Breast epithelium (tissue), 3 donors: ENCODE measurements around the gene PTTG1IP2.

Source experiments
- POLR2A ChIP-seq: fragments of 450-650 bp; IDR thresholded peaks from one replicate; pipeline ENCODE4 v1.6.1; 2016; ENCODE audit warnings: antibody characterized with exemption, mild to moderate bottlenecking, moderate library complexity
- POLR2AphosphoS5 ChIP-seq, 3 donors: sonication (generic); formaldehyde crosslinking; IDR thresholded peaks; one replicate each; pipeline ENCODE4 v1.6.1; 2017; ENCODE audit warnings: antibody characterized with exemption in 3 of 3
- TF ChIP-seq, protein P1 (sequence below), 3 donors: fragments of 450-650 bp; IDR thresholded peaks; one replicate each; pipeline ENCODE4 v1.5.1; 2016 to 2017; ENCODE audit warnings: antibody characterized with exemption in 3 of 3, mild to moderate bottlenecking in 3 of 3, moderate library complexity in 3 of 3

DNA sequence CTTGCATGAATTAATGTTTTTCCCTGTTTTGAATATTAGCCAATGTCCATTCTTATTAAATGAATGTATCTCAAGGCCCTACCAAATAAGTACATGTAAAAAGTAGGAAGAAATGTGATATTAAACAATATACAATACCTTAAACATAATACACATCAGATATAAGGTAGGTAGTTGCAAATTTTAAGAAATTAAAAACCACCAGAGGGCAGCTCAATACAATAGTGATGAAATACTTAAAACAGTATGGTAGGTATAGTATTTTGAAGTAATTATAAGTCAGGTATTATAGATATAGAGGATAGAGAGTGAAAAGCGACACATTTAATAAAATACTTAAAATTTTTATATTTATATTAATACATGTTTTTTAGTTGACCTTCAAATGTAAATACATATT lies 83.1 kb downstream of the PTTG1IP2 start:
- no peak for TF ChIP-seq POLR2A
- TF ChIP-seq, protein P1, sequence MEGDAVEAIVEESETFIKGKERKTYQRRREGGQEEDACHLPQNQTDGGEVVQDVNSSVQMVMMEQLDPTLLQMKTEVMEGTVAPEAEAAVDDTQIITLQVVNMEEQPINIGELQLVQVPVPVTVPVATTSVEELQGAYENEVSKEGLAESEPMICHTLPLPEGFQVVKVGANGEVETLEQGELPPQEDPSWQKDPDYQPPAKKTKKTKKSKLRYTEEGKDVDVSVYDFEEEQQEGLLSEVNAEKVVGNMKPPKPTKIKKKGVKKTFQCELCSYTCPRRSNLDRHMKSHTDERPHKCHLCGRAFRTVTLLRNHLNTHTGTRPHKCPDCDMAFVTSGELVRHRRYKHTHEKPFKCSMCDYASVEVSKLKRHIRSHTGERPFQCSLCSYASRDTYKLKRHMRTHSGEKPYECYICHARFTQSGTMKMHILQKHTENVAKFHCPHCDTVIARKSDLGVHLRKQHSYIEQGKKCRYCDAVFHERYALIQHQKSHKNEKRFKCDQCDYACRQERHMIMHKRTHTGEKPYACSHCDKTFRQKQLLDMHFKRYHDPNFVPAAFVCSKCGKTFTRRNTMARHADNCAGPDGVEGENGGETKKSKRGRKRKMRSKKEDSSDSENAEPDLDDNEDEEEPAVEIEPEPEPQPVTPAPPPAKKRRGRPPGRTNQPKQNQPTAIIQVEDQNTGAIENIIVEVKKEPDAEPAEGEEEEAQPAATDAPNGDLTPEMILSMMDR (IDR thresholded peaks at IDR 0.05), result peak in 2 of 3 donors; percentile 18 to 24
- TF ChIP-seq POLR2AphosphoS5 (IDR thresholded peaks at IDR 0.05), result no peak
